ENCODE data around the gene PAPOLA.

DNA sequence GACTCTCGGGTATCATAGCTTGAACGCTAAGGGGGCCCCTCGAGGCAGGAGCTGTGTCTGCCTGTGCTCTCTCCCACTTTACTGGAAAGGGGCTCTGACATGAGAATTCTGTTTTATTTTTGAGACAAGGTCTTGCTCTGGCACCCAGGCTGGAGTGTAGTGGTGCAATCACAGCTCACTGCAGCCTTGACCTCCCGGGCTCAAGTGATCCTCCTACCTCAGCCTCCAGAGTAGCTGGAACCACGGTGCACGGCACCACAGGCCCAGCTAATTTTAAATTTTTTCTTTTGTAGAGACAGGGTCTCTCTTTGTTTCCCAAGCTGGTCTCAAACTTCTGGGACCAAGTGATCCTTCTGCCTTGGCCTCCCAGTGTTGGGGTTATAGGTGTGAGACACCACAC, 77.7 kb downstream of the PAPOLA start:
- TF ChIP-seq, protein P1, sequence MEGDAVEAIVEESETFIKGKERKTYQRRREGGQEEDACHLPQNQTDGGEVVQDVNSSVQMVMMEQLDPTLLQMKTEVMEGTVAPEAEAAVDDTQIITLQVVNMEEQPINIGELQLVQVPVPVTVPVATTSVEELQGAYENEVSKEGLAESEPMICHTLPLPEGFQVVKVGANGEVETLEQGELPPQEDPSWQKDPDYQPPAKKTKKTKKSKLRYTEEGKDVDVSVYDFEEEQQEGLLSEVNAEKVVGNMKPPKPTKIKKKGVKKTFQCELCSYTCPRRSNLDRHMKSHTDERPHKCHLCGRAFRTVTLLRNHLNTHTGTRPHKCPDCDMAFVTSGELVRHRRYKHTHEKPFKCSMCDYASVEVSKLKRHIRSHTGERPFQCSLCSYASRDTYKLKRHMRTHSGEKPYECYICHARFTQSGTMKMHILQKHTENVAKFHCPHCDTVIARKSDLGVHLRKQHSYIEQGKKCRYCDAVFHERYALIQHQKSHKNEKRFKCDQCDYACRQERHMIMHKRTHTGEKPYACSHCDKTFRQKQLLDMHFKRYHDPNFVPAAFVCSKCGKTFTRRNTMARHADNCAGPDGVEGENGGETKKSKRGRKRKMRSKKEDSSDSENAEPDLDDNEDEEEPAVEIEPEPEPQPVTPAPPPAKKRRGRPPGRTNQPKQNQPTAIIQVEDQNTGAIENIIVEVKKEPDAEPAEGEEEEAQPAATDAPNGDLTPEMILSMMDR (conservative IDR thresholded peaks at IDR 0.05 in 1 of 2, IDR thresholded peaks at IDR 0.05 in 1 of 2; ENCODE audit: extremely low read depth in 1 of 2, insufficient read depth in 1 of 2, low read depth in 1 of 2, low read length in 2 of 2): no peak
- no peak for TF ChIP-seq EZH2 (IDR thresholded peaks at IDR 0.05; ENCODE audit: borderline replicate concordance, low read length)

All from mammary epithelial cell (primary cell).